ENCODE results near the gene SESN1. TPM values are rescaled to one million over a fixed set of nuclear protein-coding genes. Genes with fewer than 3 reads are reported as not detected.

SESN1 gene
- total RNA-seq, 3 donors from 2014 or later = 23.5 to 42.6 (median 32.8) TPM

DNA sequence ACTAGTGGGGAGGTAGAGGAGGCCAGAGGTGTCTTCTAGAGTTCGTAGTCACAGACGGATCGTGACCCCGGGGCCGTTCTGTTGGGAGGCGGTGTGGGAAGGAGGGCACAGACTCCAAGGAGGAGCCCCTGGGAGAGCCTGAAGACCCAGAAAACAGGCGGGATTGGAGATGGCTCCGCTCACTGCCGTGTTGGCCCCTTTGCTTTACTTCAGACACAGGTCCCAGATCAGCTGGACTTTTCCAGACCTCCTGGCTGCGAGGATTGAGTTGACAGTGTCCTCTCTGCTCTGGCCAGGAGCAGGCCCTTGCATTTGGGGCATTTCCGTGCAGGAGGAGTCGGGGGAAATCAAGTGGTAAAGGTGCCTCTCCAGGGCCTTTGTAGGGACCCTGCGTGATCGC lies 133.6 kb downstream of the SESN1 start:
- no peaks in the 10 kb centered on the region for H3K4me1 ChIP-seq (ENCODE audit: low read depth)
- no peak for DNase-seq
- intact Hi-C loops (cut with DNase I, micrococcal nuclease) = no loop called here
- H3K4me3 ChIP-seq = no peak overlapping the region
- ATAC-seq = no peak
- H3K9me3 ChIP-seq = no peaks in the 10 kb centered on the region
- H3K36me3 ChIP-seq (ENCODE audit: low read depth) = no peaks in the 10 kb centered on the region
- TF ChIP-seq, protein P1, sequence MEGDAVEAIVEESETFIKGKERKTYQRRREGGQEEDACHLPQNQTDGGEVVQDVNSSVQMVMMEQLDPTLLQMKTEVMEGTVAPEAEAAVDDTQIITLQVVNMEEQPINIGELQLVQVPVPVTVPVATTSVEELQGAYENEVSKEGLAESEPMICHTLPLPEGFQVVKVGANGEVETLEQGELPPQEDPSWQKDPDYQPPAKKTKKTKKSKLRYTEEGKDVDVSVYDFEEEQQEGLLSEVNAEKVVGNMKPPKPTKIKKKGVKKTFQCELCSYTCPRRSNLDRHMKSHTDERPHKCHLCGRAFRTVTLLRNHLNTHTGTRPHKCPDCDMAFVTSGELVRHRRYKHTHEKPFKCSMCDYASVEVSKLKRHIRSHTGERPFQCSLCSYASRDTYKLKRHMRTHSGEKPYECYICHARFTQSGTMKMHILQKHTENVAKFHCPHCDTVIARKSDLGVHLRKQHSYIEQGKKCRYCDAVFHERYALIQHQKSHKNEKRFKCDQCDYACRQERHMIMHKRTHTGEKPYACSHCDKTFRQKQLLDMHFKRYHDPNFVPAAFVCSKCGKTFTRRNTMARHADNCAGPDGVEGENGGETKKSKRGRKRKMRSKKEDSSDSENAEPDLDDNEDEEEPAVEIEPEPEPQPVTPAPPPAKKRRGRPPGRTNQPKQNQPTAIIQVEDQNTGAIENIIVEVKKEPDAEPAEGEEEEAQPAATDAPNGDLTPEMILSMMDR (IDR thresholded peaks at IDR 0.05) = no peak

DNA sequence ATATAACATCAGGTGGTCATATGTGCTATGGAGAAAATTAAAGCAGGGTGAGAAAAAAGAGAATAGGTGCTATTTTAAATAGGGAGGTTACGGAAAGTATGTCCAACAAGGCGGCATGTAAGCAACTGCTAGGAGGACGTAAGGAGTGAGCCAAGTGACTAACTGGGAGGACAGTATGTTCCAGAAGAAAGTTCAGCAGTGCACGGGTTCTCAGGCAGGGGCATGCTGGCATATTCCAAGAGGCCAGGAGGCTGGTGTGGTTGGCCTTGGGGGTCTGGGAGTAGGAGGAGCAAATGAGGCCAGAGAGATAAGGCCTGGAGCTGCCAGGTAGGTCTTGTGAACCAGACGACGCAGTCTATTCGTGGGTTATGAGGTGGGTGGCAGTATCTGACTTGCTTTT lies 134.0 kb downstream of the SESN1 start:
- Histone ChIP-seq H3K4me3 (no peak overlapping the region), H3K9me3 (no peaks in the 10 kb centered on the region), H3K4me1 (ENCODE audit: low read depth) (no peaks in the 10 kb centered on the region), H3K36me3 (ENCODE audit: low read depth) (no peaks in the 10 kb centered on the region)
- DNase-seq = no peak
- no peak for ATAC-seq
- TF ChIP-seq, protein P1 (IDR thresholded peaks at IDR 0.05) = no peak
- intact Hi-C loops (cut with DNase I, micrococcal nuclease) = no loop called here

DNA sequence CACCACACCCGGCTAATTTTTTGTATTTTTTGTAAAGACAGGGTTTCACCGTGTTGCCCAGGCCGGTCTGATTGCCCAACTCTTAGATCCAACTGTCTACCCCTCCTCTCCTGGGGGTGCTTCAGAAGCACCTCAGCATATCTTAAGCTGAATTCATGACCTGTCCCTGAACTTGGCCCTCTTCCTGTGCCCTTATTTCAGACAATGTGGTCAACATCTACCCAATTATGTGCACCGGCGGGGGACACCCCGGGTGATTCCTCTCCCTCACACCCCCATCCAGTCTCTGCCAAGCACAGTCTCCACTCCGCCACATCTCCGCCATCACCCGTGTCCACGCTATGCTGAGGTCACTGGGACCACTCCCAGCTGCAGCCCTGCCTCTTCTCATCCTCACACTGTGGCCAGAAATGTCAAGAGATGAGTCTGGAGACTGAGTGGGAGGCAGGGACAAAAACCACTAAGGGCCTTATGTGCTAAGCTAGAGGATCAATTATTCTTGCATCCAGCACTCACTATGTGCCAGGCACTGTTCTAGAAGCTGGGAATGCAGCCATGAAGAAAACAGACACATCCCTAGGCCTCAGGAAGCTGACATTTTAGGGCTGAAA lies 134.6 kb downstream of the SESN1 start:
- intact Hi-C loops (cut with DNase I, micrococcal nuclease) = no loop called here
- TF ChIP-seq, protein P1 (IDR thresholded peaks at IDR 0.05) = no peak
- Histone ChIP-seq H3K4me1 (ENCODE audit: low read depth) (no peaks in the 10 kb centered on the region), H3K4me3 (no peak overlapping the region), H3K9me3 (no peaks in the 10 kb centered on the region), H3K36me3 (ENCODE audit: low read depth) (no peaks in the 10 kb centered on the region)
- DNase-seq = no peak
- ATAC-seq = no peak

DNA sequence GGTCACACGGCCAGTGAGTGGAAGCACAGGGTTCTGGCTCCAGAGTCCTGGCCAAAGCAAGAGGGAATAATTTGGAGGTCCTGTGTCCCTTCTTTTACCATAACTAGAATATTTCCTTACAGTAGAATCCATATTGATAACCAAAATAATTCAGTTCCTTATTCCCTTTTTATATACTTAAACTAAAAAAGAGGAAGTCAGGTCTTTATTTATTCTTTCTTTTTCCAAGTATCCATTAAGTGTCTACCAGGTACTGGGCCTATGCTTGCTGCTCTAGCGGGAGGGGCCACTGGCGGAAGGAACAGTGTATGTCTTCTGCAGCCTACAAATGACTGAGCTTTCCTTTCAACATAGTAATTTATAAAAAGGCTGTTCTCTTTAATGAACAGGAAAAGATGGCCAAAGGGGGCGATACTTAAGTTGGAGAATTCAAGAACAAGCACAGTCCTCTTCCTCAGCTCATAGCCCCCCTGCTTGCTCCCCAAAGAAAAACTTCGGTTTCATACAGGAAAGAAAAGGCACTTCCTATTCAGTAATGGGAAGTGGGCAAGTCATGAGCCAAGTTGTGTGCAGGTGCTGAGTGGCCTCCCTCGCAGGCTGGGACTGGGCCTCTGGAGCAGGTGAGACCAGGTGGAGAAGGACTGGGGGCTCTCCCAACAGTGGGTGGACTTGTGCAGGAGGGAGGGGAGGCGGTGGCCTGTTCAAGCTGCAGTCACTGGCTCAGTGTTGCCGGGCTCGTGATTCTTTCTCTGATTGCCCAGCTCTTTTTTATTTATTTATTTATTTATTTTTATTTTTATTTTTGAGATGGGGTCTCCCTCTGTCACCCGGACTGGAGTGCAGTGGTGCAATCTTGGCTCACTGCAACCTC lies 135.5 kb downstream of the SESN1 start:
- intact Hi-C loops (cut with DNase I, micrococcal nuclease) = no loop called here
- ATAC-seq (peak; percentile 23), DNase-seq (no peak)
- Histone ChIP-seq H3K9me3 (no peaks in the 10 kb centered on the region), H3K36me3 (ENCODE audit: low read depth) (no peaks in the 10 kb centered on the region), H3K4me3 (no peak overlapping the region), H3K4me1 (ENCODE audit: low read depth) (no peaks in the 10 kb centered on the region)
- TF ChIP-seq, protein P1 (IDR thresholded peaks at IDR 0.05) = no peak

DNA sequence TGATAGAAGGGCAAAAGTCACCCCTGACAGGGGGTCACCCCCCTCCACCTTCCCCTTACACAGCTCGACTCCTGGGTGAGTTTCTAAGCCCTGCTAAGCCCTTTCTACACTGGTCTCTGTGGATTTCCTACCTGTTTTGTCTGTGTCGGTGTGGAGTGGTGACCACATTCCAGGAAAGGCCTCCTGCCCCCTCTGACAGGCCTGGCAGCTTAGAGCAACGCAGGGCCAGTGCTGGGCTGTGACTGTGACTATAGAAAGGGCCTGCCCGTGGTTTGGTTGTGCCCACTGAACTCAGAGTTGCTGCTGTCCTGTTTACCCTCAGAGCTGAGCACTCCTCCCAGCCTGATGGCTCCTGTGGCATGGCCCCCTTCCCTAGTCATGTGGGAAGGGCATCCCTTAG lies 137.4 kb downstream of the SESN1 start:
- Histone ChIP-seq H3K9me3 (no peaks in the 10 kb centered on the region), H3K36me3 (ENCODE audit: low read depth) (no peaks in the 10 kb centered on the region), H3K4me3 (no peak overlapping the region), H3K4me1 (ENCODE audit: low read depth) (no peaks in the 10 kb centered on the region)
- TF ChIP-seq, protein P1 (IDR thresholded peaks at IDR 0.05) = no peak
- ATAC-seq = no peak
- intact Hi-C loops (cut with DNase I, micrococcal nuclease) = no loop called here
- DNase-seq = no peak

All from mucosa of descending colon (tissue), 3 donors.